ENCODE results near the gene RTN4RL2. TPM values are rescaled to one million over a fixed set of nuclear protein-coding genes. Genes with fewer than 3 reads are reported as not detected.

RTN4RL2 gene
- total RNA-seq, 4 donors from 2014 or later, result 11.2 to 27.6 (median 17.1) TPM

- no peaks in the 10 kb centered on the region for H3K27me3 ChIP-seq
- H3K27ac ChIP-seq, result peak overlapping the region; percentile 72 to 91 (median 85)
- H3K4me3 ChIP-seq (replicated peaks in 1 of 3), result no peak overlapping the region
- no peaks in the 10 kb centered on the region for H3K9me3 ChIP-seq
- intact Hi-C loops (cut with DNase I), result no loop called here
- H3K36me3 ChIP-seq, result no peaks in the 10 kb centered on the region
- 40 to 44% methylated on average over 12 of the region's 12 CpGs for WGBS, 2 donors
- peaks cover 19 to 42% of the 10 kb centered on the region in 2 donors for H3K4me1 ChIP-seq
- DNase-seq, result no peak
- TF ChIP-seq POLR2A (IDR thresholded peaks at IDR 0.05) (no peak), CTCF (IDR thresholded peaks at IDR 0.05) (no peak)
Measured at GRCh38 chr11:57499983-57500461, 39.7 kb downstream of the RTN4RL2 start.

DNA sequence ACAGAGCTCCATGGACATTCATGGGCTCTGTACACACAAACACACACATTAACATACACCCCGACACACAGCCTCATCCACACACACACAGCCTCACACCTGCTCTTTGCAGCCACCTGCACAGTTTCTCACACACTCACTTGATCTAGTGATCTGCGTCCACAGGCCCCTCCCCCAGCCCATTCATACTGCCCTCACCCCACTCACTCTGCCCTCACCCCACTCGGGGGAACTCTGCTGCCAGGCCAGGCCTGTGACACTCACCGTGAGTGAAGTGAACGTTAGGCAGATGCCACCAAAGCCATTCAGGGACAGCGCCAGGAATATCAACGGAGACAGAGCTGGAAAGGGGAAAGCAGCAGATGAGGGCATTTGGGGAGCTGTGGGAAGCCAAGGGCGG, 40.2 kb downstream of the RTN4RL2 start:
- Histone ChIP-seq H3K36me3 (no peaks in the 10 kb centered on the region), H3K27me3 (no peaks in the 10 kb centered on the region), H3K4me1 (peaks cover 19 to 42% of the 10 kb centered on the region in 2 donors), H3K9me3 (no peaks in the 10 kb centered on the region), H3K4me3 (replicated peaks in 1 of 3) (no peak overlapping the region), H3K27ac (peak overlapping the region; percentile 72 to 91 (median 85))
- intact Hi-C loops (cut with DNase I), result no loop called here
- TF ChIP-seq POLR2A (IDR thresholded peaks at IDR 0.05), result no peak
- 76 to 83% methylated on average over 8 of the region's 8 CpGs for WGBS, 2 donors
- DNase-seq, result no peak

GRCh38 chr11:57500926-57501325, 40.6 kb downstream of the RTN4RL2 start:
- no peaks in the 10 kb centered on the region for H3K27me3 ChIP-seq
- H3K4me3 ChIP-seq (replicated peaks in 1 of 3), result no peak overlapping the region
- no peak for DNase-seq
- intact Hi-C loops (cut with DNase I), result no loop called here
- H3K27ac ChIP-seq, result peak overlapping the region; percentile 54 to 85 (median 72)
- H3K36me3 ChIP-seq, result no peaks in the 10 kb centered on the region
- H3K4me1 ChIP-seq, result peaks cover 19 to 42% of the 10 kb centered on the region in 2 donors
- 92 to 100% methylated on average over 1 to 15 of the region's 15 CpGs for WGBS, 2 donors
- no peaks in the 10 kb centered on the region for H3K9me3 ChIP-seq
- no peak for TF ChIP-seq POLR2A (IDR thresholded peaks at IDR 0.05)
- no peak for TF ChIP-seq CTCF (IDR thresholded peaks at IDR 0.05)

- 41 to 43% methylated on average over 4 of the region's 4 CpGs for WGBS, 2 donors
- no peaks in the 10 kb centered on the region for H3K27me3 ChIP-seq
- peak; percentile 83 to 85 for DNase-seq
- no peaks in the 10 kb centered on the region for H3K36me3 ChIP-seq
- intact Hi-C loops (cut with DNase I), result no loop called here
- H3K4me3 ChIP-seq (replicated peaks in 1 of 3), result no peak overlapping the region
- peak overlapping the region; percentile 69 to 85 (median 72) for H3K27ac ChIP-seq
- no peaks in the 10 kb centered on the region for H3K9me3 ChIP-seq
- no peak for TF ChIP-seq POLR2A (IDR thresholded peaks at IDR 0.05)
- no peak for TF ChIP-seq CTCF (IDR thresholded peaks at IDR 0.05)
- peaks cover 19 to 42% of the 10 kb centered on the region in 2 donors for H3K4me1 ChIP-seq
Measured at GRCh38 chr11:57501953-57502352, 41.6 kb downstream of the RTN4RL2 start.

DNA sequence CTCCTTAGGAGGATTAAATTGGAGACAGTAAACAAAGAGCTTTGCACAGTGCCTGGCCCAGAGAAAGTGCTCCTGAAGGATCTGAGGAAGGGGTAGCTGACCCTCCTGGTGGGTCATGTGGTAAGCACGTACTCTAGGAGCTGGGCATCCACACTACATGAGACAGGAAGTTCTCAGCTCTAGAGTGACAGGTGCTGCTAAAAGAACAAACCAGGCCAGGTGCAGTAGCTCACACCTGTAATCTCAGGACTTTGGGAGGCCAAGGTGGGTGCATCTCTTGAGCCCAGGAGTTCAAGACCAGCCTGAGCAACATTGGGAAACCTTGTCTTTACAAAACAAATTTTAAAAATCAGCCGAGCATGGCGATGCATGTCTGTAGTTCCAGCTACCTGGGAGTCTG, 42.0 kb downstream of the RTN4RL2 start:
- Histone ChIP-seq H3K27me3 (no peaks in the 10 kb centered on the region), H3K27ac (peak overlapping the region; percentile 1 to 85 (median 69)), H3K4me1 (peaks cover 19 to 42% of the 10 kb centered on the region in 2 donors), H3K9me3 (no peaks in the 10 kb centered on the region), H3K36me3 (no peaks in the 10 kb centered on the region), H3K4me3 (replicated peaks in 1 of 3) (no peak overlapping the region)
- intact Hi-C loops (cut with DNase I), result no loop called here
- DNase-seq, result no peak
- TF ChIP-seq POLR2A (IDR thresholded peaks at IDR 0.05), result no peak
- TF ChIP-seq CTCF (IDR thresholded peaks at IDR 0.05), result no peak
- 63 to 100% methylated on average over 3 of the region's 3 CpGs for whole genome bisulfite sequencing, 2 donors
